Stimulated activated naive CD8-positive, alpha-beta T cell treated with anti-CD3 and anti-CD28 coated beads, Interleukin-15, Interleukin-2, amounts not matched to agents 100 ng/mL and 50 ng/mL, for 24 hours (primary cell): ENCODE measurements around the gene HDAC10.

ENCODE experiments used
- H3K27ac Mint-ChIP-seq: one replicate; pipeline ENCODE4 v1.8.0; 2021; ENCODE audit warnings: mild to moderate bottlenecking, mixed read lengths
- H3K27me3 Mint-ChIP-seq: one replicate; pipeline ENCODE4 v1.8.0; 2021; ENCODE audit warnings: mixed read lengths
- H3K36me3 Mint-ChIP-seq: one replicate; pipeline ENCODE4 v1.8.0; 2021; ENCODE audit warnings: low read depth, mixed read lengths
- H3K4me1 Mint-ChIP-seq: one replicate; pipeline ENCODE4 v1.8.0; 2021; ENCODE audit warnings: low read depth, mixed read lengths
- H3K4me3 Mint-ChIP-seq: one replicate; pipeline ENCODE4 v1.8.0; 2021; ENCODE audit warnings: mild to moderate bottlenecking, mixed read lengths
- H3K9me3 Mint-ChIP-seq: one replicate; pipeline ENCODE4 v1.8.0; 2021; ENCODE audit warnings: mixed read lengths

HDAC10 gene

GRCh38 chr22:50257041-50257440 lies 6.0 kb upstream of the HDAC10 start:
- Mint-ChIP-seq H3K36me3 (no peaks in the 10 kb centered on the region), H3K4me1 (peaks cover 2% of the 10 kb centered on the region), H3K4me3 (no peak overlapping the region), H3K27me3 (peaks cover 2% of the 10 kb centered on the region), H3K27ac (no peak overlapping the region), H3K9me3 (no peaks in the 10 kb centered on the region)

DNA sequence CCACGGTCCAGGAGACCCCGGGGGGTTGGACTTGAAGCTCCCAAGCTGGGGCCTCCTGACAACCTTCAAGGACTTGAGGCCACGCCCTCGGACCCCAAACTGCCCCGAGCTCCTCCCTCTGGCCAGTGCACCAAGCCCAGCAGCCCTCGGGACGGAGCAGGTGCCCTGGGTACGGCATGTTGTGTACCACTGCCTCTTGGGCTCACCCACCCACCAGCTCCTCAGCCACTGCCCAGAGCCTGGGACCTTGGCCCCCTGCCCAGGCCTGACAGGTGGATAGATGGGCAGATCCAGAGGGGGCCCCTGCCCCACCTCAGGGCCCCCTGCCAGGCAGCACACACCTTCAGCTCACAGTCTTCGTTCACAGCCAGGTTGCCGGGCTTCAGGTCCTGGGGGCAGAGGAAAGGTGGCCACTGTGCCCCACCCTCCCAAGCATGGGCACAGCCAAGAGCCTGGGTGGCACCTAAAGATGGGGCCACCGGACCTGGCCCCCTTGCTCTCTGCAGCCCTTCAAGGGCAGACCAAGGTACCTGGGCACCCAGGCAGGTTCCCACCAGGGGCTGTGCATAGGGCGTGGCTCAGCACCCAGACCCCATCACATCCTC lies 5.3 kb upstream of the HDAC10 start:
- no peaks in the 10 kb centered on the region for H3K27me3 Mint-ChIP-seq
- H3K4me3 Mint-ChIP-seq: no peak overlapping the region
- no peaks in the 10 kb centered on the region for H3K36me3 Mint-ChIP-seq
- no peaks in the 10 kb centered on the region for H3K4me1 Mint-ChIP-seq
- no peak overlapping the region for H3K27ac Mint-ChIP-seq
- H3K9me3 Mint-ChIP-seq: no peaks in the 10 kb centered on the region

- H3K4me3 Mint-ChIP-seq: no peak overlapping the region
- no peaks in the 10 kb centered on the region for H3K36me3 Mint-ChIP-seq
- no peak overlapping the region for H3K27ac Mint-ChIP-seq
- H3K9me3 Mint-ChIP-seq: no peaks in the 10 kb centered on the region
- no peaks in the 10 kb centered on the region for H3K27me3 Mint-ChIP-seq
- H3K4me1 Mint-ChIP-seq: no peaks in the 10 kb centered on the region
Observed at GRCh38 chr22:50255607-50256006, 4.5 kb upstream of the HDAC10 start.

- H3K27ac Mint-ChIP-seq: no peak overlapping the region
- H3K4me3 Mint-ChIP-seq: no peak overlapping the region
- H3K9me3 Mint-ChIP-seq: no peaks in the 10 kb centered on the region
- H3K27me3 Mint-ChIP-seq: no peaks in the 10 kb centered on the region
- H3K36me3 Mint-ChIP-seq: no peaks in the 10 kb centered on the region
- peaks cover 3% of the 10 kb centered on the region for H3K4me1 Mint-ChIP-seq
Observed at GRCh38 chr22:50255099-50255498, 4.0 kb upstream of the HDAC10 start.

- Mint-ChIP-seq H3K27ac (no peak overlapping the region), H3K27me3 (no peaks in the 10 kb centered on the region), H3K4me1 (peaks cover 8% of the 10 kb centered on the region), H3K4me3 (no peak overlapping the region), H3K36me3 (no peaks in the 10 kb centered on the region), H3K9me3 (no peaks in the 10 kb centered on the region)
Observed at GRCh38 chr22:50253941-50254340, 2.9 kb upstream of the HDAC10 start.

- no peaks in the 10 kb centered on the region for H3K9me3 Mint-ChIP-seq
- H3K4me1 Mint-ChIP-seq: peaks cover 8% of the 10 kb centered on the region
- H3K36me3 Mint-ChIP-seq: no peaks in the 10 kb centered on the region
- H3K27me3 Mint-ChIP-seq: no peaks in the 10 kb centered on the region
- H3K4me3 Mint-ChIP-seq: no peak overlapping the region
- H3K27ac Mint-ChIP-seq: no peak overlapping the region
Observed at GRCh38 chr22:50253046-50253915, 2.2 kb upstream of the HDAC10 start.

DNA sequence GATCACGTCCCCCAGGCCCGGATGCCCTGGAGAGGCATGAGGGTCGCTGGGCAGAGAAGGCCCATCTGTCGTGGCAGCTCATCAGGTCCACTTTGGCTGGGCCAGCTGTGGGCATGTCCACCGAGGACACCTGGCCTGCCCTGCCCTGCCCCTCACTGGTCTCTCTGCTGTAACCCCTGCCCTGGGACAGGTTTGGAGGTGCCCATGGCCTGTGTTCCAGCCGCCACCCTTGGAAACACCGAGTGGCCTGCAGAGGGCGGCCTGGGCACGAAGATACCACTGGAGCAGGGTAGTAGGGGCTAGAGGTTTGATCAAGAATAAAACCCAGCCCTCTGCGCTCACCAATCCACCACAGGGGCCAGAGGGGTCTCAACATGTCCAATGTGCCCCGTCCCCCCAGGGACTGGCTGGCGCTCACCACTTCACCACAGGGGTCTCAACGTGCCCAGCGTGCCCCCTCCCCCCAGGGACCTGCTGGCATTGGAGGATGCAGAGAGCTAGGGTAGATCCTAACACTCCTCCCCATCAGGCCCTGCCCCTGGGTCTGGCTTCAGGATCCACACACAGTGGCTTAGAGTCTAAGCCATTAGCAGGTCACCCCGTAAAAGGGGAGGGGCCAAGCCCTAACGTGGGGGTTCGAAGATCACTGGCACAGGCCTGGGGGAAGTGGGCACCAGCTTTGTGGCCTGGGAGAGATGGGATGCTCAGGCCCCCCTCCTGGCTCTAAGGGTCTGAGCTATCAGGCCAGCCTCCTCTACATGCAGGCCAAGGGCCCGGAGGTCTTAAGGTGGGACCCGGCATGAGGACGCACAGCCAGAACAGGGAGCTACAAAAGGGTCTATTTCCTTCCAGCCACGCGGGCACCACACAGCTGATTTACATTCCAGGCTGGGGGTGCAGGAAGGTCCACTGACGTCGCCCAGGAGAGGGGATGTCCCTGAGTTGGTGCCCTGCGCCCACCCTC lies 1.3 kb upstream of the HDAC10 start:
- Mint-ChIP-seq H3K36me3 (no peaks in the 10 kb centered on the region), H3K4me3 (peak overlapping the region; percentile 26), H3K27ac (no peak overlapping the region), H3K4me1 (peaks cover 8% of the 10 kb centered on the region), H3K9me3 (no peaks in the 10 kb centered on the region), H3K27me3 (no peaks in the 10 kb centered on the region)

DNA sequence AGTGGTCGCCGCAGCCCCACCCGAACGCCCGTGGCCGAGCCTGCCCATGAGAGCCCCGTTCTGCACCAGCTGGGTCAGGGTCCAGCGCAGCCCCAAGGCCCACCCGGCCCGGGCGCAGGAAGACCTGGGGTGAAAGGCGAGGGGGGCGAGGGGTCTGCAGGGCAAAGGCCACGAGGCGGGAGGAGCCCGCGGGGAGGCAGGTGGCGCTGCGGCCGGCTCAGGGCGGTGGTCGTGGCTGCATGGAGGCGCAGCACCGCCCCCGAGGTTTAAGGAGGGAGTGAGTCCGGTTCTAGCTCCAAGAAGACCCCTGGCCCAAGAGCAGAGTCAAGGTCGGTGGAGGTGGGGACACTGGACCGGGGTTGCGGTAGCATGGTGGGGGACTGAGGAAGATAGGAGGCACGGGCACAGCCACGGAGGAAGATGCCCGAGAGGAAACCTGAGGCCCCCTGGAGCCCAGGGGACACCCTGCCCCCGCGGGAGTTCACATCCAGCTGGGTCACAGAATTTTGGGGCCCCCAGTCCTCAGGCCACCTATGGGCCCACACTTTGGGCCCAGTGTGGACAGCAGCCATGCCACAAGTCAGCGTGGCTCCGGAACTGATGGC lies 514 bp upstream of the HDAC10 start:
- Mint-ChIP-seq H3K36me3 (no peaks in the 10 kb centered on the region), H3K9me3 (no peaks in the 10 kb centered on the region), H3K4me3 (peak overlapping the region; percentile 26), H3K27me3 (no peaks in the 10 kb centered on the region), H3K4me1 (peaks cover 8% of the 10 kb centered on the region), H3K27ac (no peak overlapping the region)

- H3K27ac Mint-ChIP-seq: peak overlapping the region; percentile 61
- H3K9me3 Mint-ChIP-seq: no peaks in the 10 kb centered on the region
- H3K4me1 Mint-ChIP-seq: peaks cover 11% of the 10 kb centered on the region
- H3K36me3 Mint-ChIP-seq: no peaks in the 10 kb centered on the region
- H3K27me3 Mint-ChIP-seq: no peaks in the 10 kb centered on the region
- H3K4me3 Mint-ChIP-seq: peak overlapping the region; percentile 86
Observed at GRCh38 chr22:50250249-50250554, 863 bp downstream of the HDAC10 start.

- peak overlapping the region; percentile 86 for H3K4me3 Mint-ChIP-seq
- H3K4me1 Mint-ChIP-seq: peaks cover 15% of the 10 kb centered on the region
- peaks cover 4% of the 10 kb centered on the region for H3K36me3 Mint-ChIP-seq
- no peaks in the 10 kb centered on the region for H3K9me3 Mint-ChIP-seq
- peak overlapping the region; percentile 61 for H3K27ac Mint-ChIP-seq
- no peaks in the 10 kb centered on the region for H3K27me3 Mint-ChIP-seq
Observed at GRCh38 chr22:50249341-50250248, 1.5 kb downstream of the HDAC10 start.

DNA sequence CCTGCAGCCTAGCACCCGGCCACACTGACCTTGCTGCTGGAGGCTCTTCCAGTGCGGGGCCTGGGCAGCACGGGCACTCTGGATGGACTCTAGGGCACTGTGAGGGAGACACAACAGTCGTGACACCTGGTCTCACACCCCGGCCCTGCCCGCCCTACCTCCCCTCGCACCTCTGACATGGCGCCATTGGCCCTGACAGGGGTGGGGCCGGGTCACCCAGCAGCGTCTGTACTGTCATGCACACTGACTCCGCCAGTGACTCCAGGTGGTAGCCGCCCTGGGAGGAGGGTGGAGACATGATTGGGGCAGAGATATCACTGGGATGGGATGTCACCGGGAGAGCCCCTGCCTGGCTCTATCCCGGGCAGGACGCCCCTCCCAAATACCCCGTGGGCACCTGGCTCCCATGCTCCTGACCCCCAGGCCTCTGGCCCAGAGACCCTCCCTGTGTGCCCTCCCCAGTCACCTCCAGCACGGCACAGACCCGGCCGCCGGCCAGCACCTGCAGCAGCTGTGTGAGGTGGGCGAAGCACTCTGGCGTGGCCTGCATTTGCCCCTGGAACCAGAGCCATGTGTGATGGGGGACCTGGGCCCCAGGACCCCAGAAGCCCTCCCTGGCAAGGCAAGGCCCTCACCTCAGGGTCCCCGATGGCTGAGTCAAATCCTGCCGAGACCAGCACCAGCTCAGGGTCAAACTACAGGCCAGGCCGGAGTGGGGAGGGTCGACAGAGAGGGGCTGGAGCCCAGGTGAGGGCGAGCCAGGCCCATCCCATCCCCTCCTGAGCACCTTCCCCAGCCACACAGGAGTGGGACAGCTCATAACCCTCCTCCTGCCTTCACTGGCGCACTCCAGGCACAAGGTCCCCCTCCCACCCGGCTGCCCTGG lies 2.6 kb downstream of the HDAC10 start:
- H3K4me1 Mint-ChIP-seq: peaks cover 22% of the 10 kb centered on the region
- H3K27me3 Mint-ChIP-seq: no peaks in the 10 kb centered on the region
- no peak overlapping the region for H3K4me3 Mint-ChIP-seq
- no peaks in the 10 kb centered on the region for H3K9me3 Mint-ChIP-seq
- peaks cover 4% of the 10 kb centered on the region for H3K36me3 Mint-ChIP-seq
- no peak overlapping the region for H3K27ac Mint-ChIP-seq

DNA sequence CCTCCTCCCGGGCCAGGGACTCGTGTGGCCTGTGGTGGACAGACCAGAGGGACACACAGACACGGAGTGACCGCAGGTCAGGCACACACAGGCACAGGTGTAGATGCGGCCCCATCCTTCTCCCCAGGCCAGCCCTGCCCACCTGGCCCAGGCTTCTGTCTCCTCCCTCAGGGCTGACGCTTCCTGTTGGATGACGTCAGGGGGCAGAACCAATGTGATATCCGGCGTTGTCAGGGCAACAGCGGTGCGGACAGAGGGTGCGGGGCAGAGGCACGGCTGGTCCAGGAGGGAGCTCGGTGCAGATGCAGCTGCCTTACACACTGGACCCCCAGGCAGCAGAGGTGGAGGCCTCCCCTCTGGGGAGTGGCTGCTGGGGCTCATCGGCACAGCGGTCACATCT lies 3.3 kb downstream of the HDAC10 start:
- Mint-ChIP-seq H3K36me3 (peaks cover 4% of the 10 kb centered on the region), H3K4me3 (no peak overlapping the region), H3K4me1 (peaks cover 28% of the 10 kb centered on the region), H3K9me3 (no peaks in the 10 kb centered on the region), H3K27ac (no peak overlapping the region), H3K27me3 (no peaks in the 10 kb centered on the region)
